Cardiac muscle cell (in vitro differentiated cells and primary cell): ENCODE measurements around the gene EFCAB6. TPM values are rescaled to one million over a fixed set of nuclear protein-coding genes. Genes with fewer than 3 reads are reported as not detected.

Experiments used
- DNase-seq, 2 donors: peaks; one replicate each; pipeline versions ENCODE4 v3.0.0 to v3.0.0-alpha.2; 2010 to 2017; ENCODE audit warnings: low read depth in 1 of 2, low spot score in 1 of 2
- H3K27ac ChIP-seq: fragments of 200-600 bp; sonication (generic); 2 replicates; pipeline ENCODE4 v1.5.1; 2016
- H3K27me3 ChIP-seq: fragments of 200-600 bp; sonication (generic); 2 replicates; pipeline ENCODE4 v1.6.0; 2016; ENCODE audit warnings: control low read depth
- H3K36me3 ChIP-seq: fragments of 200-600 bp; sonication (generic); 2 replicates; pipeline ENCODE4 v1.5.1; 2016; ENCODE audit warnings: control low read depth
- H3K4me1 ChIP-seq: fragments of 200-600 bp; sonication (generic); 2 replicates; pipeline ENCODE4 v1.8.1; 2017; ENCODE audit warnings: low read depth, mild to moderate bottlenecking, mixed run types
- H3K4me3 ChIP-seq: fragments of 200-600 bp; sonication (generic); 2 replicates; pipeline ENCODE4 v1.5.1; 2016; ENCODE audit warnings: mild to moderate bottlenecking
- H3K9me3 ChIP-seq: fragments of 200-600 bp; sonication (generic); 2 replicates; pipeline ENCODE4 v1.5.1; 2017; ENCODE audit warnings: low read depth, mild to moderate bottlenecking, control low read depth
- polyA plus RNA-seq: library from polyadenylated mRNA; unstranded; fragments of >200 nt; fragmentation: Nextera tagmentation; extraction: Ambion mirVana; gene quantifications from 2 replicates; pipeline ENCODE4 v1.2.1, GENCODE V29; 2016
- total RNA-seq: library from RNA; depleted of rRNA; stranded (reverse); fragments of >200 nt; gene quantifications from 2 replicates; pipeline ENCODE4 v1.2.3, GENCODE V29; 2016
- TF ChIP-seq, protein P1 (sequence below): IDR thresholded peaks from 2 replicates; pipeline ENCODE4 v1.5.1; 2012; ENCODE audit warnings: low read depth, mild to moderate bottlenecking, low read length

Gene EFCAB6
- total and polyA plus RNA-seq, 2 experiments from 2014 or later: 1.5 to 3.8 TPM

DNA sequence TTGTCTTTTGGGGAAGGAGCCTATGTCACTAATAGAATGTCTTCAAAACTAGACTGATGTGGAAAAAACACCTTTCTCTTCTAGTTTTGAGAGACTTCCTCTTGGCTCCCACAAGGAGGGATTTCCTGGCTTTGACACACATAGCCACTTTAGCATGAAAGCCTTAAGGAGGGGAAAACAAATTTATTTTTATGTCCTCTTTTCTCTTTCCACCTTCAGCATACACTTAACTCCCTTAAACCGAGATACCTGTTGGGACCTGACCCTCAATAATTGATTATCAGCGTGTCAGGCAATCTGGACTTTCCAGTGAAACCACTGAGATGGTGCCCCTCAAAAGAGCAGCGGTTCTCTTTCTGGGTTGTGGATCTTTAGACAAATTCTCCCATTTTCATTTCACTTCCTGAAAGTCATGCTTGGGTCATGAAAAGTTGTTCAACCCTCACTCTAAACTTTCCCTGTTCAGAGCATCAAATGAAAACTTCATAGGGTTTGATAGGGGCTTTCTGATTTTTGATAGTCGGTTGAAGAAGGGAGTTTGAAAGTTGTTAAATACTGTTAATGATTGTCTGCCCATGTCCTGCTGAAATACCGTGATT lies 9.1 kb downstream of the EFCAB6 start:
- Histone ChIP-seq H3K4me1 (no peaks in the 10 kb centered on the region), H3K27me3 (peaks cover 3% of the 10 kb centered on the region), H3K4me3 (no peak overlapping the region), H3K9me3 (no peaks in the 10 kb centered on the region), H3K36me3 (no peaks in the 10 kb centered on the region), H3K27ac (no peak overlapping the region)
- TF ChIP-seq, protein P1, sequence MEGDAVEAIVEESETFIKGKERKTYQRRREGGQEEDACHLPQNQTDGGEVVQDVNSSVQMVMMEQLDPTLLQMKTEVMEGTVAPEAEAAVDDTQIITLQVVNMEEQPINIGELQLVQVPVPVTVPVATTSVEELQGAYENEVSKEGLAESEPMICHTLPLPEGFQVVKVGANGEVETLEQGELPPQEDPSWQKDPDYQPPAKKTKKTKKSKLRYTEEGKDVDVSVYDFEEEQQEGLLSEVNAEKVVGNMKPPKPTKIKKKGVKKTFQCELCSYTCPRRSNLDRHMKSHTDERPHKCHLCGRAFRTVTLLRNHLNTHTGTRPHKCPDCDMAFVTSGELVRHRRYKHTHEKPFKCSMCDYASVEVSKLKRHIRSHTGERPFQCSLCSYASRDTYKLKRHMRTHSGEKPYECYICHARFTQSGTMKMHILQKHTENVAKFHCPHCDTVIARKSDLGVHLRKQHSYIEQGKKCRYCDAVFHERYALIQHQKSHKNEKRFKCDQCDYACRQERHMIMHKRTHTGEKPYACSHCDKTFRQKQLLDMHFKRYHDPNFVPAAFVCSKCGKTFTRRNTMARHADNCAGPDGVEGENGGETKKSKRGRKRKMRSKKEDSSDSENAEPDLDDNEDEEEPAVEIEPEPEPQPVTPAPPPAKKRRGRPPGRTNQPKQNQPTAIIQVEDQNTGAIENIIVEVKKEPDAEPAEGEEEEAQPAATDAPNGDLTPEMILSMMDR: no peak
- DNase-seq: no peak

GRCh38 chr22:43800970-43801369 lies 11.1 kb downstream of the EFCAB6 start:
- Histone ChIP-seq H3K36me3 (no peaks in the 10 kb centered on the region), H3K4me1 (peaks cover 16% of the 10 kb centered on the region), H3K4me3 (no peak overlapping the region), H3K9me3 (no peaks in the 10 kb centered on the region), H3K27me3 (peaks cover 3% of the 10 kb centered on the region), H3K27ac (no peak overlapping the region)
- DNase-seq: no peak
- TF ChIP-seq, protein P1: no peak

DNA sequence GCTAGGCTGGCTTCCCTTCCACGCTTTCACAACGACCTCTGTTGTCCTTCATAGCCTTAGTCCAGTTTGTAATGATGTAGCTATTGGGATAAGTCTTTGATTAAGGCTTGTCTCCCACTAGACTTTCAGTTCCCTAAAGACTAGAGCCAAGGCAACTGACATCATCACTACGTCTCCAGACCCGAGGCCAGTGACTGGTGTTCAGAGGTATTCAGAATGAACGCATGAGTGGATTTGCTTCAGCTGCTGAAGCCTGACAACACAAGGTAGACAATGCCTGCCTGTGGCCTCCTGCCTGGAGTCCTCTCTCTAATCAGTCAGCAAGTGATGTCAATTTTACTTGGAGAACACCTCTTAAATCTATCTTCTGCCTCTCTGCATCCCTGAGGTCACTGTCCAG lies 13.6 kb downstream of the EFCAB6 start:
- Histone ChIP-seq H3K4me3 (no peak overlapping the region), H3K27me3 (peaks cover 3% of the 10 kb centered on the region), H3K36me3 (no peaks in the 10 kb centered on the region), H3K4me1 (peaks cover 19% of the 10 kb centered on the region), H3K9me3 (no peaks in the 10 kb centered on the region), H3K27ac (peak overlapping the region; percentile 8)
- TF ChIP-seq, protein P1: no peak
- no peak for DNase-seq

- Histone ChIP-seq H3K9me3 (no peaks in the 10 kb centered on the region), H3K4me1 (peaks cover 19% of the 10 kb centered on the region), H3K4me3 (no peak overlapping the region), H3K27ac (peak overlapping the region; percentile 77), H3K36me3 (no peaks in the 10 kb centered on the region), H3K27me3 (no peaks in the 10 kb centered on the region)
- TF ChIP-seq, protein P1: peak; percentile 66
- peak; percentile 78 to 90 for DNase-seq
Observed at GRCh38 chr22:43796567-43796966, 15.5 kb downstream of the EFCAB6 start.

DNA sequence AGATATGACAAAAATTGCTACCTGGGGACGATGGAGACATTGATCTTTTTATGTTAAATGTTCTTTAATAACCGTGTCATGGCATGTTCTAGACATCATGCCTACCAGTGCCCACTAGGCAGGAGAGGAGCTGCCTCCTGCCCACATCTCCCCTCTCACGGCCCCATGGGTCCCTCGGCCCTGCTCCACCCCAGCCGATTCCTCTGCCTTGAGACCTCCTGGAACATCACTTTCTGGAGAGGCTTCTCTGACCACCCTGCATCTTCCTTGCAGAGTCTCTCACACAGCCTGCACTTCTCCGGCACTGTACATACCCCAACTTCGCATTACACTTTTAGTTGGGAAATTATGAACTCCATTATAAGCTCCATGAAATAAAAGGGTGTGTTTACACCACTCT lies 16.8 kb downstream of the EFCAB6 start:
- Histone ChIP-seq H3K9me3 (no peaks in the 10 kb centered on the region), H3K27ac (peak overlapping the region; percentile 48), H3K4me3 (no peak overlapping the region), H3K27me3 (no peaks in the 10 kb centered on the region), H3K4me1 (peaks cover 19% of the 10 kb centered on the region), H3K36me3 (no peaks in the 10 kb centered on the region)
- TF ChIP-seq, protein P1: no peak
- no peak for DNase-seq

DNA sequence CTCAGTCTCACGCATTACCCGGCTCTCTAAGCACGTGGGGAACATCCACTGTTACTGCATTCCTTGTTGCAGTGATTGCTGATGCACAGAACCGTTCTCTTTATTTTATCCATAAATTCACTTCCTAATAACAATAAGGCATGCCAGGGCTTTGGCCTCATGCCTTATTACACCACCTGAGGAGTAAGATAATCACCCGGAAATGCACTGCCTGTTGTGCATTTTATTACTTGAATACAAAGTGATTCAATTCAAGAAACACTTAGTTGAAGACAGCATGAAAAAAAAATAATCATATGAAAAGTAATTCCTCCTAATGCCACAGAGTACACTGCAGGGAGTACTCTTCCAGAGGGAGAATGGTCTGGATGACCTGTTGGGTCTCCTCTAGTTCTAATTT lies 19.2 kb downstream of the EFCAB6 start:
- DNase-seq: no peak
- Histone ChIP-seq H3K4me1 (peaks cover 19% of the 10 kb centered on the region), H3K36me3 (no peaks in the 10 kb centered on the region), H3K27ac (no peak overlapping the region), H3K4me3 (no peak overlapping the region), H3K9me3 (no peaks in the 10 kb centered on the region), H3K27me3 (no peaks in the 10 kb centered on the region)
- TF ChIP-seq, protein P1: no peak
